CD14-positive monocyte (primary cell): Measurements from ENCODE around the gene DTWD2. TPM values are rescaled to one million over a fixed set of nuclear protein-coding genes. Genes with fewer than 3 reads are reported as not detected.
"Not testable (repeated sequence)": the region's sequence is repeated elsewhere in the genome, so short reads cannot be mapped to it uniquely, and the experiment has no call there.

Experiments used
- DNase-seq, 3 donors: peaks; one replicate each; pipeline ENCODE4 v3.0.0-alpha.2; 2011 to 2022
- H2AFZ ChIP-seq: 2 replicates; pipeline ENCODE4 v1.6.0; 2012; ENCODE audit warnings: mild to moderate bottlenecking, low read depth, low read length, inconsistent platforms; ENCODE audit not compliant: insufficient read depth, poor library complexity, severe bottlenecking
- H3K27ac ChIP-seq, 2 donors: 1 replicate in 1 of 2; 2 replicates in 1 of 2; pipeline ENCODE4 v1.5.1; 2012 to 2013; ENCODE audit warnings: low read length in 2 of 2, control low read depth in 1 of 2, inconsistent platforms in 1 of 2, low read depth in 1 of 2, mild to moderate bottlenecking in 1 of 2
- H3K27me3 ChIP-seq, 2 donors: one replicate each; pipeline versions ENCODE4 v1.6.0 to v1.6.1; 2011 to 2013; ENCODE audit warnings: low read length in 2 of 2; ENCODE audit not compliant: control insufficient read depth in 2 of 2, insufficient read depth in 2 of 2
- H3K36me3 ChIP-seq, 2 donors: replicated peaks in 1 of 2; 1 replicate in 1 of 2; 2 replicates in 1 of 2; pipeline versions ENCODE4 v1.5.1 to v1.6.1; 2012 to 2013; ENCODE audit warnings: low read length in 2 of 2, control low read depth in 1 of 2, inconsistent platforms in 1 of 2, mild to moderate bottlenecking in 1 of 2; ENCODE audit not compliant: insufficient read depth in 2 of 2, control insufficient read depth in 1 of 2
- H3K4me1 ChIP-seq, 2 donors: 1 replicate in 1 of 2; 2 replicates in 1 of 2; pipeline versions ENCODE4 v1.5.1 to v1.6.1; 2012 to 2013; ENCODE audit warnings: low read length in 2 of 2, control low read depth in 1 of 2, inconsistent platforms in 1 of 2, mild to moderate bottlenecking in 1 of 2, moderate library complexity in 1 of 2; ENCODE audit not compliant: insufficient read depth in 2 of 2, control insufficient read depth in 1 of 2
- H3K4me2 ChIP-seq: replicated peaks from 2 replicates; pipeline ENCODE3; 2012; ENCODE audit warnings: low read length, moderate library complexity, mild to moderate bottlenecking; ENCODE audit not compliant: poor library complexity, severe bottlenecking; ENCODE audit errors: extremely low read depth
- H3K4me3 ChIP-seq, 3 experiments: fragments of 200-600 bp in 1 of 3; sonication (generic) in 1 of 3; replicated peaks in 1 of 3; 1 replicate in 2 of 3; 2 replicates in 1 of 3; pipeline ENCODE4 v1.5.1; 2011 to 2013; ENCODE audit warnings: low read length in 3 of 3, mild to moderate bottlenecking in 3 of 3, control low read depth in 2 of 3, low read depth in 2 of 3, inconsistent platforms in 1 of 3, moderate library complexity in 1 of 3
- H3K79me2 ChIP-seq: 2 replicates; pipeline ENCODE4 v1.6.0; 2012; ENCODE audit warnings: mild to moderate bottlenecking, control low read depth, inconsistent platforms, low read length, moderate library complexity; ENCODE audit not compliant: insufficient read depth
- H3K9ac ChIP-seq: 2 replicates; pipeline ENCODE4 v1.6.0; 2017; ENCODE audit warnings: low read length, mild to moderate bottlenecking; ENCODE audit not compliant: insufficient read depth, poor library complexity, severe bottlenecking
- H3K9me3 ChIP-seq, 2 donors: replicated peaks in 1 of 2; 1 replicate in 1 of 2; 2 replicates in 1 of 2; pipeline versions ENCODE4 v1.5.1 to v1.6.1; 2012 to 2013; ENCODE audit warnings: low read length in 2 of 2, control low read depth in 1 of 2; ENCODE audit not compliant: control insufficient read depth in 1 of 2, insufficient read depth in 1 of 2
- H4K20me1 ChIP-seq: 2 replicates; pipeline ENCODE4 v1.6.0; 2012; ENCODE audit warnings: mild to moderate bottlenecking, low read length, control low read depth, moderate library complexity; ENCODE audit not compliant: insufficient read depth
- H3K27ac Mint-ChIP-seq, 7 donors: one replicate each; pipeline ENCODE4 v1.8.0; 2020; ENCODE audit warnings: mild to moderate bottlenecking in 7 of 7, mixed read lengths in 7 of 7, moderate library complexity in 6 of 7, inconsistent platforms in 2 of 7
- H3K27me3 Mint-ChIP-seq, 3 donors: one replicate each; pipeline ENCODE4 v1.8.0; 2021 to 2022; ENCODE audit warnings: low read depth in 3 of 3, mild to moderate bottlenecking in 3 of 3, mixed read lengths in 3 of 3, moderate library complexity in 3 of 3, inconsistent platforms in 1 of 3
- H3K36me3 Mint-ChIP-seq, 2 donors: one replicate each; pipeline ENCODE4 v1.8.0; 2020; ENCODE audit warnings: mixed read lengths in 2 of 2, inconsistent platforms in 1 of 2, mild to moderate bottlenecking in 1 of 2
- H3K4me1 Mint-ChIP-seq: one replicate; pipeline ENCODE4 v1.8.0; 2020; ENCODE audit warnings: mild to moderate bottlenecking, mixed read lengths
- H3K4me3 Mint-ChIP-seq, 2 donors: one replicate each; pipeline ENCODE4 v1.8.0; 2020; ENCODE audit warnings: mild to moderate bottlenecking in 2 of 2, mixed read lengths in 2 of 2, moderate library complexity in 1 of 2
- H3K9me3 Mint-ChIP-seq, 7 donors: one replicate each; pipeline ENCODE4 v1.8.0; 2020 to 2022; ENCODE audit warnings: mixed read lengths in 7 of 7, mild to moderate bottlenecking in 6 of 7, moderate library complexity in 6 of 7, inconsistent platforms in 2 of 7
- whole genome bisulfite sequencing: methylation state at CpG from one replicate; pipeline ENCODE4 v1.1.5; 2013; ENCODE audit warnings: missing lambda C conversion rate; ENCODE audit not compliant: insufficient coverage; 5-methylcytosine and 5-hydroxymethylcytosine counted together
- intact Hi-C, 2 donors: fragments of 100-400 bp; cut with micrococcal nuclease; formaldehyde crosslinking; loops; one replicate each; pipeline versions ENCODE4 v1.15.0 to v1.15.1; 2023
- polyA plus RNA-seq, 3 donors: library from polyadenylated mRNA; depleted of rRNA in 1 of 3; unstranded in 2 of 3; stranded (reverse) in 1 of 3; fragments of 300-500 nt in 2 of 3; fragments of >200 nt in 1 of 3; fragmentation: Illumina TruSeq in 2 of 3; gene quantifications; 1 replicate in 2 of 3; 2 replicates in 1 of 3; pipeline ENCODE4 v1.2.3, GENCODE V29; 2012 to 2021
- TF ChIP-seq, protein P1 (sequence below): fragments of 200-600 bp; IDR thresholded peaks from one replicate; pipeline ENCODE4 v1.8.0; 2022; ENCODE audit warnings: antibody characterized with exemption, mild to moderate bottlenecking

DTWD2 gene
- polyA plus RNA-seq, 3 donors: 1.2 to 2.7 (median 2.5) TPM

DNA sequence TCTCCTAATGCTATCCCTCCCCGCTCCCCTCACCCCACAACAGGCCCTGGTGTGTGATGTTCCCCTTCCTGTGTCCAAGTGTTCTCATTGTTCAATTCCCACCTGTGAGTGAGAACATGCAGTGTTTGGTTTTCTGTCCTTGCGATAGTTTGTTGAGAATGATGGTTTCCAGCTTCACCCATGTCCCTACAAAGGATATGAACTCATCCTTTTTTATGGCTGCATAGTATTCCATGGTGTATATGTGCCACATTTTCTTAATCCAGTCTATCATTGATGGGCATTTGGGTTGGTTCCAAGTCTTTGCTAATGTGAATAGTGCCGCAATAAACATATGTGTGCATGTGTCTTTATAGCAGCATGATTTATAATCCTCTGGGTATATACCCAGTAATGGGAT lies 3.7 kb upstream of the DTWD2 start:
- H3K4me1 ChIP-seq: peaks cover 11 to 17% of the 10 kb centered on the region in 2 donors
- H3K27ac Mint-ChIP-seq, H3K4me3 Mint-ChIP-seq: not testable (repeated sequence)

DNA sequence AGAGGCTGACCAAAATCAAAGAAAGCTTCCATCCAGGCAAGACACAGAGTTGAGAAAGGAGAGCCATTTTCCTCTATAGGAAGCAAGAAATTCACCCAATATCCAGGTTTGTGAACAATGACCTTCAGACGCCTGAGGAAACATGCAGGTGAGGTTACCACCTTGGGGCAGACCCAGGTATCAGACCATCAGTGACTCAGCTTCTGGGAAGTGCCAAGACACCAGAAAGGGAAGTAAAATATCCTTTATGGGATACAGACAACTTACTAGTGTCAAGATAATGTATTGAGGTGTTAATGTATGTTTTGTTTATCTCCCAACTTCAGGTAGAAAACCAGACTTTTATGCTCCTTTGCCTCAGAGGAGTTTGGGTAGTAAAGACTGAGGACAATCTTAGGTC lies 2.2 kb upstream of the DTWD2 start:
- Histone ChIP-seq H3K36me3 (no peaks in the 10 kb centered on the region), H3K9ac (no peak overlapping the region), H3K79me2 (no peaks in the 10 kb centered on the region), H3K4me3 (no peak overlapping the region), H3K27ac (no peak overlapping the region), H3K4me1 (peaks cover 11 to 17% of the 10 kb centered on the region in 2 donors), H4K20me1 (no peaks in the 10 kb centered on the region), H2AFZ (no peak overlapping the region), H3K27me3 (no peaks in the 10 kb centered on the region), H3K4me2 (no peak overlapping the region), H3K9me3 (peaks cover 0 to 5% of the 10 kb centered on the region in 2 donors)
- peaks cover 14% of the 10 kb centered on the region for H3K4me1 Mint-ChIP-seq
- H3K4me3 Mint-ChIP-seq: no peak overlapping the region
- TF ChIP-seq, protein P1, sequence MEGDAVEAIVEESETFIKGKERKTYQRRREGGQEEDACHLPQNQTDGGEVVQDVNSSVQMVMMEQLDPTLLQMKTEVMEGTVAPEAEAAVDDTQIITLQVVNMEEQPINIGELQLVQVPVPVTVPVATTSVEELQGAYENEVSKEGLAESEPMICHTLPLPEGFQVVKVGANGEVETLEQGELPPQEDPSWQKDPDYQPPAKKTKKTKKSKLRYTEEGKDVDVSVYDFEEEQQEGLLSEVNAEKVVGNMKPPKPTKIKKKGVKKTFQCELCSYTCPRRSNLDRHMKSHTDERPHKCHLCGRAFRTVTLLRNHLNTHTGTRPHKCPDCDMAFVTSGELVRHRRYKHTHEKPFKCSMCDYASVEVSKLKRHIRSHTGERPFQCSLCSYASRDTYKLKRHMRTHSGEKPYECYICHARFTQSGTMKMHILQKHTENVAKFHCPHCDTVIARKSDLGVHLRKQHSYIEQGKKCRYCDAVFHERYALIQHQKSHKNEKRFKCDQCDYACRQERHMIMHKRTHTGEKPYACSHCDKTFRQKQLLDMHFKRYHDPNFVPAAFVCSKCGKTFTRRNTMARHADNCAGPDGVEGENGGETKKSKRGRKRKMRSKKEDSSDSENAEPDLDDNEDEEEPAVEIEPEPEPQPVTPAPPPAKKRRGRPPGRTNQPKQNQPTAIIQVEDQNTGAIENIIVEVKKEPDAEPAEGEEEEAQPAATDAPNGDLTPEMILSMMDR: no peak
- WGBS: no CpG with 5 or more reads among the region's 1 CpG
- intact Hi-C loops: no loop called here
- H3K27ac Mint-ChIP-seq: no peak overlapping the region
- no peaks in the 10 kb centered on the region for H3K27me3 Mint-ChIP-seq
- peaks cover 0 to 16% (median 9%) of the 10 kb centered on the region in 7 donors for H3K9me3 Mint-ChIP-seq
- no peak for DNase-seq
- peaks cover 0 to 3% of the 10 kb centered on the region in 2 donors for H3K36me3 Mint-ChIP-seq

More for the DNA sequence above, 3.7 kb upstream of the DTWD2 start:
- H3K36me3 ChIP-seq, H3K4me3 ChIP-seq, H3K27ac ChIP-seq, H3K36me3 Mint-ChIP-seq, H2AFZ ChIP-seq, H3K4me2 ChIP-seq, H4K20me1 ChIP-seq, H3K27me3 Mint-ChIP-seq, DNase-seq, H3K27me3 ChIP-seq, H3K79me2 ChIP-seq, intact Hi-C loops, H3K9ac ChIP-seq: not testable (repeated sequence)
- no CpG with 5 or more reads among the region's 3 CpGs for WGBS
- Mint-ChIP-seq H3K4me1 (peaks cover 13% of the 10 kb centered on the region), H3K9me3 (peaks cover 0 to 28% (median 21%) of the 10 kb centered on the region in 7 donors)
- H3K9me3 ChIP-seq: peaks cover 4 to 14% of the 10 kb centered on the region in 2 donors
